GM12873 (cell line): Measurements from ENCODE around the gene NT5C3B.

Source experiments
- TF ChIP-seq, protein P1 (sequence below): IDR thresholded peaks from 2 replicates; pipeline ENCODE4 v1.5.1; 2012; ENCODE audit warnings: low read depth, mild to moderate bottlenecking, moderate library complexity, low read length, control low read depth; ENCODE audit not compliant: insufficient read depth; ENCODE audit errors: missing control alignments

NT5C3B gene

DNA sequence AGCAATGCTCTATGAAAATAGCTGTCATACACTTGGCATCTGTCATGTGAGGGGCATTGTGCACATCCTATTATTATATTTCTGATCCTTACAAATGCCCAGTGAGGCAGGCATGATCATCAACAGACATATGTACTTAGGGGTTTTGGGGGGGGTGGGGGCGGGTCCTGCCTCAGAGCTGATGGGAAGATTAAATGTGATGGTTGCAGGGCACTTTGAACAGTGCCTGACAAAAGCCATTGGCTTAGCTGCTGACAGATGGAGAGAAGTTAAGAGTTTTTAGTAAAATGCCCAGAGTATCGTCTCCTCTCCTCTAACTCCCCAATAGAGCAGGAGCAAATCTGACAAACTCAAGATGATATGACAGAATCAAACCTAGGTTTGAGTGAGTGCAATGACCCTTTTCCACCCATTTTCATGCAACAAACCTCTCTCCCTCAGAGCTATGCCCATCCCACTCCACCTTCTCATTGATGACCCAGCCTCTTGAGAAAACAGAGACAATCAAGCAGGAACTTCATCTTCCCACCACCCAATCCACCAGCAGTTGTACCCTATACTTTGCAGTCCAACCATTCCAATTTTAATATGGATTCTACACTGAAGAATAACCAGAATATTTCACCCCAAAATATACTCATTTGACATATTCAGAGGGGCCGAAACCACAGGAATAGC lies 24.4 kb upstream of the NT5C3B start:
- TF ChIP-seq, protein P1, sequence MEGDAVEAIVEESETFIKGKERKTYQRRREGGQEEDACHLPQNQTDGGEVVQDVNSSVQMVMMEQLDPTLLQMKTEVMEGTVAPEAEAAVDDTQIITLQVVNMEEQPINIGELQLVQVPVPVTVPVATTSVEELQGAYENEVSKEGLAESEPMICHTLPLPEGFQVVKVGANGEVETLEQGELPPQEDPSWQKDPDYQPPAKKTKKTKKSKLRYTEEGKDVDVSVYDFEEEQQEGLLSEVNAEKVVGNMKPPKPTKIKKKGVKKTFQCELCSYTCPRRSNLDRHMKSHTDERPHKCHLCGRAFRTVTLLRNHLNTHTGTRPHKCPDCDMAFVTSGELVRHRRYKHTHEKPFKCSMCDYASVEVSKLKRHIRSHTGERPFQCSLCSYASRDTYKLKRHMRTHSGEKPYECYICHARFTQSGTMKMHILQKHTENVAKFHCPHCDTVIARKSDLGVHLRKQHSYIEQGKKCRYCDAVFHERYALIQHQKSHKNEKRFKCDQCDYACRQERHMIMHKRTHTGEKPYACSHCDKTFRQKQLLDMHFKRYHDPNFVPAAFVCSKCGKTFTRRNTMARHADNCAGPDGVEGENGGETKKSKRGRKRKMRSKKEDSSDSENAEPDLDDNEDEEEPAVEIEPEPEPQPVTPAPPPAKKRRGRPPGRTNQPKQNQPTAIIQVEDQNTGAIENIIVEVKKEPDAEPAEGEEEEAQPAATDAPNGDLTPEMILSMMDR = no peak

DNA sequence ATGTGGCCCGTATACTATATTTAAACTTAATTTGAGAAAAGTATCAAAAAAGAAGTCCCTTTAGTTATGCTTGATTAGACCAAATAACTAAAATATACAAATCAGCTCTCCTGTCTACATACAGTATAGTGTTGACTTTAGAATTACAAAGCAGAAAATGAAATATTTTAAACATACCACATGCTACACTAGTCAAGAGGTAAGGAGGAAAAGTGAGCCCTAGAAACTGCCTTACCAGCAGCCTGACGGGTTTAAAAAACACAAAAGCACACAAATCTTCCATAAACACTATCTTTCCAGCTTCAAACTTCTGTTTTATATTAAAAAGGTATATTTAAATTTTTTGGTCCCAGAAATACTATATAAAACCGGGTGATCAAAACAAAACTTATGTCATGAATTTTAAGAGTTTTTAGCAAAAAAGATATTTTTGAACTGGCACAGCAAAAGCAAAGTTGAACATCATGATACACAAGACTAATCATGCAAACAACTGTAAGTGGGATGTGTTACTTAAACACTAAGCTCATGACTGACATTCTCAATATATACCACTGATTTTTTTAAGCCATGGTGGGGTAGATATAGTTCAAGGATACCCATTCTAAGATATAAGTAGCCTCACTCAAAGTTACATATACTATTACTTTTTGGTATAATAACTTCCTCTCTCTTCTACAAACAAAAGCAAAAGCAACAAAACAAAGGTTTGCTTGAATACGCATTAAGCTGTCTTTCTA lies 13.4 kb upstream of the NT5C3B start:
- TF ChIP-seq, protein P1 = no peak

DNA sequence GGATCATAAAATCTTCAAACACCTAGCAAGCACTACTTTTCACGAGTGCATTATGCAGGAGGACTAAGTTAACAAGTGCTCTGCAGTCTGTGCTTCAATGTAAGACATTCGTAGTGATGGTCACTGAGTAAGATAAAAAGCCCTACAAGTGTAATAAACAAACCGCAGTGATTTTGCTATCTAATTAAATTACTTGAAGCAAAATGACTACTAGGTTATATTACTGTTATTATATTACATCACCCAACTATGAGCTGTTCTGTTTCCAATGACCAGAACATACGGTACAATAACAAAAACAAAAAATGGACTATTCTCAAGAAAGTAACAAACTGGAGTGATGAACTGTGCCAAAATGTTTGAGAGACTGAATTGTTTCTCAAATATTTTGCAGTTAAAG lies 12.8 kb upstream of the NT5C3B start:
- TF ChIP-seq, protein P1 = no peak

DNA sequence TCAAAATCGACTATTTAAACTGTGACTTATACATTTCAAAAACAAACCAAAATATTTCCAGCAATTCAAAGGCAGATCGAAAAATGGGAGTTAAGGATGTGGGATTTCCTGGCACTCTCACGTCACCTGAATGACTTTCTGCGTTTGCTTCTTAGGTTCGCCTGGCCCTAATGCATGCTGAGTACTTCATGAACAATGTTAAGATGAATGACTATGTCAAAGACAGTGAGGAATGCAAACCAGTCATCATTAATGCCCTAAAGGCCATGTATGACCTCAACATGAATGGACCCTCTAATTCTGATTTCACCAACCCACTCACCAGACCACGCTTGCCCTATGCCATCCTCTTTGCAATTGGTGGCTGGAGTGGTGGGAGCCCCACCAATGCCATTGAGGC lies 8.9 kb upstream of the NT5C3B start:
- TF ChIP-seq, protein P1 = no peak

DNA sequence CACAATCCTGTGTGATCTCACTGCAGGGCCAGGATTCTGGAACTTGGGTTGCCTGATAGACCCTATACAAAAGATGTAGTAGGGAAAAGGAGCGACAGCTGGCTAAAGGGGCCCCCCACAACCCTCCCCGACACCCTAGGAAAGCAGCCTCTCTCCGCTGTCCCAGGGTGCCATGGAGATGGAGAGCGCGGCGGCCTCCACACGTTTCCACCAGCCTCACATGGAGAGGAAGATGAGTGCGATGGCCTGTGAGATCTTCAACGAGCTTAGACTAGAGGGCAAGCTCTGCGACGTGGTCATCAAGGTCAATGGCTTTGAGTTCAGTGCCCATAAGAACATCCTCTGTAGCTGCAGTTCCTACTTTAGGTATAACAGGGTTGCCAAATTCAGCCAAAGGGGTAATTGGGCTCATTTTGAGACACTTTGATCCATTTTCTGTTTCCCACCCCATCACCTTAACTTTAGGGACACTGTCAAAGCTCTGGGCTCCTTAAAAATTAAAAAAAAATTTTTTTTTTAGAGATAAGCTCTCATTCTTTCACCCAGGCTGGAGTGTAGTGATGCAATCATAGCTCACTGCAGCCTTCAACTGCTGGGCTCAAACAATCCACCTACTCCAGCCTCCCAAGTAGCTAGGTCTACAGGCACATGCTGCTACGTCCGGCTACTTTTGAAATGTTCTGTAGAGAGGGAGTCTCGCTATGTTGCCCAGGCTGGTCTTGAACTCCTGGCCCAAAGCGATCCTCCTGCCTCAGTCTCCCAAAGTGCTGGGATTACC lies 1.9 kb upstream of the NT5C3B start, which contains the start of gene KLHL10:
Gene KLHL10 (plus strand): TSS at position 65 of the 778 bp plus-strand sequence. CDS start 108 bp downstream, at position 173.
- TF ChIP-seq, protein P1 = no peak

DNA sequence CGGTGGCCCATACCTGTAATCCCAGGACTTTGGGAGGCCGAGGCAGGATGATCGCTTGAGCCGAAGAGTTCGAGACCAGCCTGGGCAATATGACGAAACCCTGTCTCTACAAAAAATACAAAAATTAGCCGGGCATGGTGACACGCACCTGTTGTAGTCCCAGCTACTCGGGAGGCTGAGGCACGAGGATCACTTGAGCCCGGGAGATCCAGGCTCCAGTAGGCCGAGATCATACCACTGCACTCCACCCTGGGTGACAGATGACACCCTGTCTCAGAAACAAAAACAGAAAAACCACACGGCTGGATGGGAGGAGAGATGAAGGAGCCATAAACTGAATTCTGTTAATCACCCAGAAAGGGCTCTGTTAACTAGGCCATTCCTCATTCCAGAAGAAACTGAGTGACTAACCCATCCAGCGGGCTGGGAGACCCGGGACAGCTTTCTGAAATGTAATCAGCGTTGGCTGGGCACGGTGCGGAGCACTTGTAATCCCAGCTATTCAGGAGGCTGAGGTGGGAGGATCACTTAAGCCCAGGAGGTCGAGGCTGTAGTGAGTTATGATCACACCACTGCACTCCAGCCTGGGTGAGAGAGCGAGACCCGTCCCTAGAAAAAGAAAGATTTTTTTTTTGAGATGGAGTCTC lies 641 bp upstream of the NT5C3B start:
- TF ChIP-seq, protein P1 = no peak

DNA sequence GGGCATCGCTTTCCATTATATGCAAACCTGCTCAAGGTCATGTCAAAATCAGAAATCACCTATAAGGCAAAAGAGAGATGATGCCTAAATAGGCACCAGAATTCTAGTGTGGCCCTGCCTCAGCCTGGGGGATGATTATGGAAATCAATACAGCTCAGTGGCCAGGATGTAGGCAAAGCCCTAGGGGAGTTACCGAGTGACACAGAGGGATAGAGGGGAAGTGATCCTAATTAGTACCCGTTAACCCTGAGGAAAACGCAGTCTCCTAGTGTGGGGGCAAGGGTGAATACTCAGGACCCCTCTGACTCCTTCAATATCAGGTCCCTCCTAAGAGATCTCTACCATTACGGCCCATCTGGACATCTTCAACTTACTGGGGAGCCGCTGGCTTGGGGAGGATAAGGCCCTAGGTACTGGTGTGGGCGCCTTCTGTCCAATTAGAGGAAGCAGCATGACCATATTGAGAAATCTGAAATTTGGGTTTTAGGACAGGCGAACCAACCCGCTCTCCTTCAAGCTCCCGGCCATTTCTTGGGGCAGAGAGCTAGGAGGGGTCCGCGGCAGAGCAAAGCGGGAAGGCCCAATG lies 725 bp downstream of the NT5C3B start:
- TF ChIP-seq, protein P1 = no peak
